Keratinocyte (primary cell): Measurements from ENCODE around the gene ELOVL6. TPM values are rescaled to one million over a fixed set of nuclear protein-coding genes. Genes with fewer than 3 reads are reported as not detected.

ENCODE experiments used
- DNase-seq: peaks from one replicate; pipeline ENCODE4 v3.0.0-alpha.2; 2011; ENCODE audit warnings: low read depth, missing footprints, low spot score
- FAIRE-seq: peaks from 2 replicates; lab custom pipeline; 2011; peaks lifted over from hg19 to GRCh38; lab: Jason Lieb, UNC
- H2AFZ ChIP-seq: 2 replicates; pipeline ENCODE4 v1.6.0; 2012; ENCODE audit warnings: low read length, control low read depth, inconsistent platforms; ENCODE audit not compliant: control insufficient read depth
- H3K27ac ChIP-seq: 2 replicates; pipeline ENCODE4 v1.5.1; 2011; ENCODE audit warnings: low read length; ENCODE audit not compliant: control insufficient read depth, insufficient read depth
- H3K27me3 ChIP-seq: 3 replicates; pipeline ENCODE4 v1.6.0; 2011; ENCODE audit warnings: low read length; ENCODE audit not compliant: control insufficient read depth, insufficient read depth; ENCODE audit errors: extremely low read depth
- H3K36me3 ChIP-seq, 2 experiments: 2 replicates in 1 of 2; 3 replicates in 1 of 2; pipeline ENCODE4 v1.5.1; 2011; ENCODE audit warnings: low read length in 2 of 2, mild to moderate bottlenecking in 1 of 2; ENCODE audit not compliant: control insufficient read depth in 2 of 2, insufficient read depth in 2 of 2; ENCODE audit errors: extremely low read depth in 1 of 2
- H3K4me1 ChIP-seq: 3 replicates; pipeline ENCODE4 v1.5.1; 2011; ENCODE audit warnings: low read length; ENCODE audit not compliant: control insufficient read depth, insufficient read depth; ENCODE audit errors: extremely low read depth
- H3K4me2 ChIP-seq: 3 replicates; pipeline ENCODE4 v1.6.0; 2011; ENCODE audit warnings: low read depth, low read length; ENCODE audit not compliant: control insufficient read depth, insufficient read depth; ENCODE audit errors: extremely low read depth
- H3K4me3 ChIP-seq, 3 experiments: fragments of 200-600 bp in 1 of 3; sonication (generic) in 1 of 3; 2 replicates in 2 of 3; 3 replicates in 1 of 3; pipeline ENCODE4 v1.5.1; 2011 to 2016; ENCODE audit warnings: low read length in 3 of 3, mild to moderate bottlenecking in 3 of 3, control low read depth in 2 of 3, inconsistent platforms in 1 of 3, low read depth in 1 of 3, mixed read lengths in 1 of 3, mixed run types in 1 of 3, moderate library complexity in 1 of 3; ENCODE audit not compliant: control insufficient read depth in 2 of 3, insufficient read depth in 2 of 3; ENCODE audit errors: extremely low read depth in 1 of 3
- H3K79me2 ChIP-seq: 2 replicates; pipeline ENCODE4 v1.6.0; 2012; ENCODE audit warnings: low read length; ENCODE audit not compliant: control insufficient read depth, insufficient read depth
- H3K9ac ChIP-seq: 3 replicates; pipeline ENCODE4 v1.6.0; 2011; ENCODE audit warnings: low read length; ENCODE audit not compliant: control insufficient read depth, insufficient read depth; ENCODE audit errors: extremely low read depth
- H3K9me1 ChIP-seq: 3 replicates; pipeline ENCODE4 v1.6.0; 2011; ENCODE audit warnings: low read length; ENCODE audit not compliant: control insufficient read depth, insufficient read depth; ENCODE audit errors: extremely low read depth
- H3K9me3 ChIP-seq: 2 replicates; pipeline ENCODE4 v1.5.1; 2012; ENCODE audit warnings: low read depth, low read length; ENCODE audit not compliant: control insufficient read depth
- H4K20me1 ChIP-seq: 3 replicates; pipeline ENCODE4 v1.6.0; 2011; ENCODE audit warnings: low read length; ENCODE audit not compliant: control insufficient read depth, insufficient read depth; ENCODE audit errors: extremely low read depth
- EZH2 ChIP-seq: IDR thresholded peaks from one replicate; pipeline ENCODE4 v1.6.1; 2012; ENCODE audit warnings: inconsistent platforms, mild to moderate bottlenecking, low read length, moderate library complexity
- dilution Hi-C: fragments of 300-500 bp; cut with MboI; formaldehyde crosslinking; loops from one replicate; pipeline ENCODE4 v1.7.0; 2020; ENCODE audit warnings: low sequenced_read_pairs; ENCODE audit not compliant: extremely low pct_ligation_motif_present
- polyA plus RNA-seq, 5 experiments: library from polyadenylated mRNA; depleted of rRNA in 3 of 5; stranded (reverse) in 3 of 5; stranded (forward) in 1 of 5; unstranded in 1 of 5; fragments of >200 nt; gene quantifications; 1 replicate in 1 of 5; 2 replicates in 3 of 5; 3 replicates in 1 of 5; pipeline versions ENCODE4 v1.2.1 to v1.2.3, GENCODE V29; 2011 to 2012; ENCODE audit warnings: missing spikeins in 2 of 5, low read depth in 1 of 5, low replicate concordance in 1 of 5
- TF ChIP-seq, protein P1 (sequence below), 3 experiments: IDR thresholded peaks in 1 of 3; conservative IDR thresholded peaks in 1 of 3; optimal IDR thresholded peaks in 1 of 3; 2 replicates in 2 of 3; 3 replicates in 1 of 3; pipeline versions ENCODE3 to v1.5.1; 2011; ENCODE audit warnings: low read length in 3 of 3, mild to moderate bottlenecking in 3 of 3, moderate library complexity in 2 of 3, control low read depth in 1 of 3, inconsistent platforms in 1 of 3; ENCODE audit not compliant: insufficient read depth in 2 of 3; ENCODE audit errors: extremely low read depth in 1 of 3

Gene ELOVL6
- polyA plus RNA-seq, 1 donor (not counting 4 experiments of a cell fraction or from before 2014, with no cell fraction given) = 65.9 TPM

DNA sequence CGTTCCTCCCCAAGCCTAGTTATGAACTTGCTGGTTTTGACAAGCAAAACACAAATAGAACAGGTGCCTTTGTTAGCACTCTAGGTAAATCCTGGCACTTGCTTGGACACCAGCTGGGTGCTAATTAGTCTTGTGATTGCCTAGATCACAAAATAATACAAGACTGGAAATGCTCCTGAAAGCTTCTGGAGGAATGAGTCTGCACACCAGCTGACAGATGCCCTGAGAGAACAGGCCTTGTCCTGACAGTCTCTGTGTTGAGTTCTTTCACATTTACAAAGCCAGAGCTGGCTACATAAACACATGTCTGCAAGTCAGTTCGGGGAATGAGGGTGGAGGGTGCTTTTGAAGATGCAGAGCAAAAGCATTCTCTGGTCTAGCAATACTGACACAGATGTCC, 93.8 kb downstream of the ELOVL6 start:
- peaks cover 15% of the 10 kb centered on the region for H3K79me2 ChIP-seq
- H3K4me3 ChIP-seq = no peak overlapping the region
- TF ChIP-seq, protein P1, sequence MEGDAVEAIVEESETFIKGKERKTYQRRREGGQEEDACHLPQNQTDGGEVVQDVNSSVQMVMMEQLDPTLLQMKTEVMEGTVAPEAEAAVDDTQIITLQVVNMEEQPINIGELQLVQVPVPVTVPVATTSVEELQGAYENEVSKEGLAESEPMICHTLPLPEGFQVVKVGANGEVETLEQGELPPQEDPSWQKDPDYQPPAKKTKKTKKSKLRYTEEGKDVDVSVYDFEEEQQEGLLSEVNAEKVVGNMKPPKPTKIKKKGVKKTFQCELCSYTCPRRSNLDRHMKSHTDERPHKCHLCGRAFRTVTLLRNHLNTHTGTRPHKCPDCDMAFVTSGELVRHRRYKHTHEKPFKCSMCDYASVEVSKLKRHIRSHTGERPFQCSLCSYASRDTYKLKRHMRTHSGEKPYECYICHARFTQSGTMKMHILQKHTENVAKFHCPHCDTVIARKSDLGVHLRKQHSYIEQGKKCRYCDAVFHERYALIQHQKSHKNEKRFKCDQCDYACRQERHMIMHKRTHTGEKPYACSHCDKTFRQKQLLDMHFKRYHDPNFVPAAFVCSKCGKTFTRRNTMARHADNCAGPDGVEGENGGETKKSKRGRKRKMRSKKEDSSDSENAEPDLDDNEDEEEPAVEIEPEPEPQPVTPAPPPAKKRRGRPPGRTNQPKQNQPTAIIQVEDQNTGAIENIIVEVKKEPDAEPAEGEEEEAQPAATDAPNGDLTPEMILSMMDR (optimal IDR thresholded peaks at IDR 0.05 in 1 of 3, IDR thresholded peaks at IDR 0.05 in 1 of 3, conservative IDR thresholded peaks at IDR 0.05 in 1 of 3; ENCODE audit: extremely low read depth in 1 of 3, insufficient read depth in 2 of 3, low read length in 3 of 3) = no peak
- no peak for TF ChIP-seq EZH2
- H3K4me2 ChIP-seq = no peak overlapping the region
- no peak overlapping the region for H3K27ac ChIP-seq
- peaks cover 1 to 5% of the 10 kb centered on the region in 2 experiments for H3K36me3 ChIP-seq
- no peaks in the 10 kb centered on the region for H4K20me1 ChIP-seq
- no peak for DNase-seq
- dilution Hi-C loops = no loop called here
- H3K9me1 ChIP-seq = no peaks in the 10 kb centered on the region
- H3K4me1 ChIP-seq = peaks cover 18% of the 10 kb centered on the region
- no peak for FAIRE-seq
- no peaks in the 10 kb centered on the region for H3K9me3 ChIP-seq
- no peak overlapping the region for H3K9ac ChIP-seq
- H2AFZ ChIP-seq = no peak overlapping the region
- no peaks in the 10 kb centered on the region for H3K27me3 ChIP-seq

DNA sequence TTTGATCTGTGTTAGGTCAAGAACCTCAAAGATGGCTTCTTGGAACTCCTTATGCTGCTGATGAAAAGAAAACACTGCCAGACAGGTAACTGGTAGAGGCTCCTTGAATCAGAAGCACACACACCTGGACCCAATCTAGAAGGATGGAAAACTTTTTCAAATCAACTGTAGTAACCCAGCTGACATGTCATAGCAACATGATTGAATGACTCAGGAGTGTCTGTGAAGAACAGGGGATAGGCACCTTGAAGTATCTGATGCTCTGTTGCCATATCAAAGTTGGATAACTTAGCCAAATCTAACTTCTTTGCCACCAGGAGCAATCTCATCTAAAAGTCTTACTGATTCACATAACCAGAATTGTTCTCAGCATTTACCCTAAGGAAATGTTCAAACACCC, 98.8 kb downstream of the ELOVL6 start:
- DNase-seq (no peak), FAIRE-seq (peak; percentile 82)
- no peaks in the 10 kb centered on the region for H3K4me1 ChIP-seq
- no peaks in the 10 kb centered on the region for H3K9me3 ChIP-seq
- no peak overlapping the region for H3K9ac ChIP-seq
- H3K4me3 ChIP-seq = no peak overlapping the region
- no peaks in the 10 kb centered on the region for H3K9me1 ChIP-seq
- peaks cover 2% of the 10 kb centered on the region for H3K79me2 ChIP-seq
- dilution Hi-C loops = no loop called here
- no peaks in the 10 kb centered on the region for H4K20me1 ChIP-seq
- TF ChIP-seq EZH2 = no peak
- TF ChIP-seq, protein P1 (optimal IDR thresholded peaks at IDR 0.05 in 1 of 3, IDR thresholded peaks at IDR 0.05 in 1 of 3, conservative IDR thresholded peaks at IDR 0.05 in 1 of 3; ENCODE audit: extremely low read depth in 1 of 3, insufficient read depth in 2 of 3, low read length in 3 of 3) = no peak
- no peak overlapping the region for H2AFZ ChIP-seq
- no peak overlapping the region for H3K4me2 ChIP-seq
- peaks cover 0 to 1% of the 10 kb centered on the region in 2 experiments for H3K36me3 ChIP-seq
- H3K27ac ChIP-seq = no peak overlapping the region
- H3K27me3 ChIP-seq = no peaks in the 10 kb centered on the region
